Breast epithelium (tissue), 3 donors: ENCODE results near the gene HNRNPL.
"Not testable (repeated sequence)": the region's sequence is repeated elsewhere in the genome, so short reads cannot be mapped to it uniquely, and the experiment has no call there.

Experiments
- CTCF ChIP-seq, 3 donors: fragments of 450-650 bp; IDR thresholded peaks; one replicate each; pipeline ENCODE4 v1.5.1; 2016 to 2017; ENCODE audit warnings: antibody characterized with exemption in 3 of 3, mild to moderate bottlenecking in 3 of 3, moderate library complexity in 3 of 3
- POLR2A ChIP-seq: fragments of 450-650 bp; IDR thresholded peaks from one replicate; pipeline ENCODE4 v1.6.1; 2016; ENCODE audit warnings: antibody characterized with exemption, mild to moderate bottlenecking, moderate library complexity

DNA sequence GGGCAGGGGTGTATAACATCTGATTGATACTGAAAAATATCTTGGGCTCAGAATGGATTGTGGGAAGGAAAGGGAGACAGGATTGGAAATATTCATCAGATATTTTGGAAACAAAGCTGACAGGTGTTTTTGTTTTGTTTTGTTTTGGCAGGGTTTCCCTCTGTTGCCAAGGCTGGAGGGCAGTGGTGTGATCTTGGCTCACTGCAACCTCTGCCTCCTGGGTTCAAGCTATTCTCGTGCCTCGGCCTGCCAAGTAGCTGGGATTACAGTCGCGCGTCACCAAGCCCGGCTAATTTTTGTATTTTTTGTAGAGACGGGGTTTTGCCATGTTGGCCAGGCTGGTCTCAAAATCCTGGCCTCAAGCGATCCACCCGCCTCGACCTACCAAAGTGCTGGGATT lies 23.6 kb upstream of the HNRNPL start:
- not testable (repeated sequence) for TF ChIP-seq CTCF (IDR thresholded peaks at IDR 0.05); POLR2A
